HCT116 (cell line): ENCODE data around the gene IZUMO1. TPM values are rescaled to one million over a fixed set of nuclear protein-coding genes. Genes with fewer than 3 reads are reported as not detected.

Experiments used
- ATAC-seq: fragments of 200-7000 bp; cut with Tn5 transposase; 2 replicates; pipeline ENCODE4 v1.9.1; 2020; ENCODE audit warnings: mild to moderate bottlenecking, moderate library complexity
- BruUV-seq: library from RNA; stranded (reverse); fragments of 400-500 nt; replicated peaks from 2 replicates; lab custom pipeline; 2021; lab: Mats Ljungman, UMichigan
- CTCF ChIA-PET: fragments of 300-600 bp; sonication (Branson Sonifier 250); formaldehyde crosslinking; loops from one replicate; lab custom pipeline; 2021; ENCODE audit warnings: antibody characterized with exemption; lab: Charles Lee
- POLR2A ChIA-PET: fragments of 300-600, 350-600 bp; sonication (Branson Sonifier 250); formaldehyde crosslinking; loops from one replicate; lab custom pipeline; 2021; ENCODE audit warnings: antibody characterized with exemption; lab: Charles Lee
- RAD21 ChIA-PET, 2 experiments: fragments of 300-600 bp; sonication (Branson Sonifier 250); formaldehyde crosslinking; loops; one replicate each; lab custom pipeline; 2023; ENCODE audit warnings: low total read pairs in 2 of 2; ENCODE audit not compliant: uncharacterized antibody in 2 of 2, unreplicated experiment in 2 of 2, low non-redundant PET in 1 of 2; lab: Charles Lee
- DNase-seq: peaks from one replicate; pipeline ENCODE4 v3.0.0-alpha.2; 2010; ENCODE audit warnings: low read depth, low spot score
- H2AFZ ChIP-seq: fragments of 200-600 bp; shearing (Covaris generic), sonication (generic); 2 replicates; pipeline ENCODE4 v1.6.1; 2017; ENCODE audit warnings: low read depth, mixed run types, mixed read lengths, antibody characterized with exemption, low read length; ENCODE audit not compliant: poor library complexity, severe bottlenecking
- H3K27ac ChIP-seq: 2 replicates; pipeline ENCODE4 v1.5.1; 2012; ENCODE audit warnings: low read depth, low read length
- H3K27me3 ChIP-seq: fragments of 200-600 bp; sonication (generic); 2 replicates; pipeline ENCODE4 v1.6.1; 2016; ENCODE audit warnings: mixed run types, low read length, mixed read lengths; ENCODE audit not compliant: insufficient read depth
- H3K36me3 ChIP-seq, 2 experiments: fragments of 200-500 bp in 1 of 2; fragments of 200-600 bp in 1 of 2; sonication (Bioruptor generic) in 1 of 2; sonication (generic) in 1 of 2; 2 replicates each; pipeline versions ENCODE4 v1.5.1 to v1.6.1; 2014 to 2016; ENCODE audit warnings: low read length in 2 of 2, inconsistent platforms in 1 of 2, mixed read lengths in 1 of 2, mixed run types in 1 of 2; ENCODE audit not compliant: insufficient read depth in 2 of 2, control insufficient read depth in 1 of 2
- H3K4me1 ChIP-seq, 2 experiments: fragments of 200-600 bp in 1 of 2; sonication (generic) in 1 of 2; 2 replicates each; pipeline versions ENCODE4 v1.5.1 to v1.6.1; 2012 to 2017; ENCODE audit warnings: low read length in 2 of 2, inconsistent platforms in 1 of 2, mild to moderate bottlenecking in 1 of 2, mixed read lengths in 1 of 2, mixed run types in 1 of 2, moderate library complexity in 1 of 2; ENCODE audit not compliant: insufficient read depth in 2 of 2, control insufficient read depth in 1 of 2
- H3K4me2 ChIP-seq: fragments of 200-600 bp; sonication (generic); 2 replicates; pipeline ENCODE4 v1.6.1; 2017; ENCODE audit warnings: mixed run types, low read length, mixed read lengths
- H3K4me3 ChIP-seq, 2 experiments: fragments of 200-600 bp in 1 of 2; sonication (generic) in 1 of 2; replicated peaks in 1 of 2; 2 replicates each; pipeline ENCODE4 v1.5.1; 2011 to 2016; ENCODE audit warnings: low read length in 2 of 2, control low read depth in 1 of 2, low read depth in 1 of 2, mild to moderate bottlenecking in 1 of 2, mixed read lengths in 1 of 2, mixed run types in 1 of 2
- H3K79me2 ChIP-seq: fragments of 200-600 bp; sonication (generic); 2 replicates; pipeline ENCODE4 v1.6.1; 2017; ENCODE audit warnings: mild to moderate bottlenecking, mixed run types, low read length, moderate library complexity, mixed read lengths; ENCODE audit not compliant: insufficient read depth
- H3K9ac ChIP-seq: fragments of 200-600 bp; sonication (generic); 2 replicates; pipeline ENCODE4 v1.6.1; 2016; ENCODE audit warnings: low read length, mixed read lengths
- H3K9me2 ChIP-seq: fragments of 200-600 bp; sonication (generic), shearing (Covaris generic); 2 replicates; pipeline ENCODE4 v1.6.1; 2017; ENCODE audit warnings: mixed run types, mild to moderate bottlenecking, moderate library complexity; ENCODE audit not compliant: insufficient read depth
- H3K9me3 ChIP-seq, 2 experiments: fragments of 200-500 bp in 1 of 2; fragments of 200-600 bp in 1 of 2; sonication (Bioruptor generic) in 1 of 2; sonication (generic) in 1 of 2; 2 replicates each; pipeline ENCODE4 v1.6.1; 2014 to 2017; ENCODE audit warnings: low read length in 2 of 2, mixed read lengths in 2 of 2, inconsistent platforms in 1 of 2, low read depth in 1 of 2, mild to moderate bottlenecking in 1 of 2, mixed run types in 1 of 2, moderate library complexity in 1 of 2; ENCODE audit not compliant: control insufficient read depth in 1 of 2, insufficient read depth in 1 of 2
- H4K20me1 ChIP-seq: fragments of 200-600 bp; sonication (generic), shearing (Covaris generic); 2 replicates; pipeline ENCODE4 v1.6.1; 2017; ENCODE audit warnings: mixed run types, mild to moderate bottlenecking, moderate library complexity; ENCODE audit not compliant: insufficient read depth
- CEBPB ChIP-seq: IDR thresholded peaks from 2 replicates; pipeline ENCODE4 v1.6.1; 2012; ENCODE audit warnings: low read depth
- JUND ChIP-seq: IDR thresholded peaks from 2 replicates; pipeline ENCODE4 v1.6.1; 2012
- POLR2AphosphoS5 ChIP-seq: IDR thresholded peaks from 2 replicates; pipeline ENCODE4 v1.6.1; 2011; ENCODE audit warnings: mild to moderate bottlenecking, low read depth, low read length, moderate library complexity
- RAD21 ChIP-seq: IDR thresholded peaks from 2 replicates; pipeline ENCODE4 v1.6.1; 2012; ENCODE audit warnings: low read depth, mild to moderate bottlenecking
- ZNF274 ChIP-seq: fragments of 200-500 bp; sonication (Bioruptor generic); IDR thresholded peaks from 2 replicates; pipeline ENCODE4 v1.6.1; 2014; ENCODE audit warnings: mild to moderate bottlenecking, low read depth, low read length, inconsistent platforms
- intact Hi-C: fragments of 100-400 bp; cut with micrococcal nuclease; formaldehyde crosslinking; loops from 2 replicates; pipeline ENCODE4 v1.10.0; 2022
- total RNA-seq: library from RNA; stranded (reverse); gene quantifications from one replicate; pipeline ENCODE4 v1.2.1, GENCODE V29; 2021; ENCODE audit not compliant: unreplicated experiment
- TF ChIP-seq, protein P1 (sequence below): IDR thresholded peaks from 2 replicates; pipeline ENCODE4 v1.6.1; 2011; ENCODE audit warnings: mild to moderate bottlenecking, low read length, moderate library complexity; ENCODE audit not compliant: insufficient replicate concordance; ENCODE audit errors: extremely low read depth
- TF ChIP-seq, protein P2 (sequence below): IDR thresholded peaks from 2 replicates; pipeline ENCODE4 v1.6.1; 2012; ENCODE audit warnings: low read depth

The IZUMO1 gene
- total RNA-seq, 1 experiment from 2014 or later, result 1.7 TPM

DNA sequence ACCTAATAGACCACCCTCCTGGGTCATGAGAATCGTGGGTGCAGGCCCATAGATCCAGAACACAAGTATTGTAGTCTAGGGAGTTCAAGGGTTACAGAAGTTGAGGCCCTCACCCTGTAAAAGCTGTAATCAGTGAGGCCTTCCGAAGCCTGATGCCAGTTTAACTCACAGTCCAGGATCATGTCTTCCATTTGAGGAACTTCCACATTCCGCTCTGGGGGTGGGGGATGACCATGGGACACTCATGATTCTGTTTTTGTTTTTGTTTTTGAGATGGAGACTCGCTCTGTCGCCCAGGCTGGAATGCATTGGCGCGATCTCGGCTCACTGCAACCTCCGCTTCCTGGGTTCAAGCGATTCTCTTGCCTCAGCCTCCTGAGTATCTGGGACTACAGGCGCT is 4.6 kb downstream of the IZUMO1 start (continued):
- TF ChIP-seq, protein P1, sequence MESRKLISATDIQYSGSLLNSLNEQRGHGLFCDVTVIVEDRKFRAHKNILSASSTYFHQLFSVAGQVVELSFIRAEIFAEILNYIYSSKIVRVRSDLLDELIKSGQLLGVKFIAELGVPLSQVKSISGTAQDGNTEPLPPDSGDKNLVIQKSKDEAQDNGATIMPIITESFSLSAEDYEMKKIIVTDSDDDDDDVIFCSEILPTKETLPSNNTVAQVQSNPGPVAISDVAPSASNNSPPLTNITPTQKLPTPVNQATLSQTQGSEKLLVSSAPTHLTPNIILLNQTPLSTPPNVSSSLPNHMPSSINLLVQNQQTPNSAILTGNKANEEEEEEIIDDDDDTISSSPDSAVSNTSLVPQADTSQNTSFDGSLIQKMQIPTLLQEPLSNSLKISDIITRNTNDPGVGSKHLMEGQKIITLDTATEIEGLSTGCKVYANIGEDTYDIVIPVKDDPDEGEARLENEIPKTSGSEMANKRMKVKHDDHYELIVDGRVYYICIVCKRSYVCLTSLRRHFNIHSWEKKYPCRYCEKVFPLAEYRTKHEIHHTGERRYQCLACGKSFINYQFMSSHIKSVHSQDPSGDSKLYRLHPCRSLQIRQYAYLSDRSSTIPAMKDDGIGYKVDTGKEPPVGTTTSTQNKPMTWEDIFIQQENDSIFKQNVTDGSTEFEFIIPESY, result no peak
- TF ChIP-seq, protein P2, sequence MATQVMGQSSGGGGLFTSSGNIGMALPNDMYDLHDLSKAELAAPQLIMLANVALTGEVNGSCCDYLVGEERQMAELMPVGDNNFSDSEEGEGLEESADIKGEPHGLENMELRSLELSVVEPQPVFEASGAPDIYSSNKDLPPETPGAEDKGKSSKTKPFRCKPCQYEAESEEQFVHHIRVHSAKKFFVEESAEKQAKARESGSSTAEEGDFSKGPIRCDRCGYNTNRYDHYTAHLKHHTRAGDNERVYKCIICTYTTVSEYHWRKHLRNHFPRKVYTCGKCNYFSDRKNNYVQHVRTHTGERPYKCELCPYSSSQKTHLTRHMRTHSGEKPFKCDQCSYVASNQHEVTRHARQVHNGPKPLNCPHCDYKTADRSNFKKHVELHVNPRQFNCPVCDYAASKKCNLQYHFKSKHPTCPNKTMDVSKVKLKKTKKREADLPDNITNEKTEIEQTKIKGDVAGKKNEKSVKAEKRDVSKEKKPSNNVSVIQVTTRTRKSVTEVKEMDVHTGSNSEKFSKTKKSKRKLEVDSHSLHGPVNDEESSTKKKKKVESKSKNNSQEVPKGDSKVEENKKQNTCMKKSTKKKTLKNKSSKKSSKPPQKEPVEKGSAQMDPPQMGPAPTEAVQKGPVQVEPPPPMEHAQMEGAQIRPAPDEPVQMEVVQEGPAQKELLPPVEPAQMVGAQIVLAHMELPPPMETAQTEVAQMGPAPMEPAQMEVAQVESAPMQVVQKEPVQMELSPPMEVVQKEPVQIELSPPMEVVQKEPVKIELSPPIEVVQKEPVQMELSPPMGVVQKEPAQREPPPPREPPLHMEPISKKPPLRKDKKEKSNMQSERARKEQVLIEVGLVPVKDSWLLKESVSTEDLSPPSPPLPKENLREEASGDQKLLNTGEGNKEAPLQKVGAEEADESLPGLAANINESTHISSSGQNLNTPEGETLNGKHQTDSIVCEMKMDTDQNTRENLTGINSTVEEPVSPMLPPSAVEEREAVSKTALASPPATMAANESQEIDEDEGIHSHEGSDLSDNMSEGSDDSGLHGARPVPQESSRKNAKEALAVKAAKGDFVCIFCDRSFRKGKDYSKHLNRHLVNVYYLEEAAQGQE, result no peak
- TF ChIP-seq ZNF274, result no peak
- TF ChIP-seq CEBPB, result no peak
- no peak for TF ChIP-seq RAD21
- TF ChIP-seq, all 23 proteins: peak for 0

DNA sequence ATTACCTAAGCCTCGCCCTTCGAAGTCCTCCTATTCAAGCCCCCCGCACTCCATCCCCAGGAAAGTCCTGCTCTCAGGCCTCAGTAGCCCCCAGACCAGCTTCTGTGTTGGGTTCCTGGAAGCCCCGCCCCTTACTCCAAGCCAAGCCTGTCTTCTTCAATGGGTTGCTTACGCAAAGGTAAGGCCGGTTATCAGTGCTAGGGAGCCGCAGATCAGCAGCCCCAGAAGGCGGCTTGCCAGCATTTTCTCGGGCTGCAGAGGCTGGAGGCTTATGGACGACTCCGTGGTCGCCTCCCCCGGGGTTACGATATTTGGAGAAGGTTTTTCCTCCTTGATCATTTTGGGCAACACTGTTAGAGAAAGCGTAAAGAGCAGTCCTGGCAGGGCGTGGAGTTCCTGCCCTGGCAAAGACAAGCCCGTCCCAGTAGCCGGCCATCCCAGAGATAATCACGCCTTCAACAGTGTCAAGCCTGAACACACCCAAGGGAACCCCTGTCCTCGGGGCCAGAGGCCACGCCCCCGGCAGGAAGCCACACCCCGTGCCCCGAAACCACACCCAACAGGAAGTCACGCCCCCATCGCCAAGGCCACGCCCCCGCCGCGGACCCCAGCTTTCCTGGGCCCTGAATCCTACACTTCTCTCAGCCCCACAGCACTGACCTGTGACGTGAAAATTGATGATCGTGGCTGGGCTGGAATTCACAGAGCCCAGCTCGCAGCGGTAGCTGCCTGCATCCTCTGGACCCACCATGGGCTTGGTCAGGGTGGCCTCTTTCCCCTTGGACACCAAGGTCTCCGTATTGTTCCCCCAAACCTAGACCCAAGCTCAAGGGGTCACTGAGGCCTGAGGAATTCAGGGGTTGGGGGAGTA is 5.3 kb downstream of the IZUMO1 start:
- RAD21 ChIA-PET, result interaction anchor here in 1 of 2 experiments (1.2 kb wide), 1 partner anchor 95 kb away, joined by 3 read pairs; the partner anchor contains the start of gene CA11
- no TSS peak for BruUV-seq
- H3K79me2 ChIP-seq, result no peaks in the 10 kb centered on the region
- no peak overlapping the region for H2AFZ ChIP-seq
- H3K9ac ChIP-seq, result no peak overlapping the region
- CTCF ChIA-PET, result no interaction called here
- no peaks in the 10 kb centered on the region for H4K20me1 ChIP-seq
- no peak overlapping the region for H3K4me3 ChIP-seq
- POLR2A ChIA-PET, result no interaction called here
- H3K4me2 ChIP-seq, result peak overlapping the region; percentile 42
- no peaks in the 10 kb centered on the region for H3K9me3 ChIP-seq
- no peak for DNase-seq
- peak; percentile 51 for ATAC-seq
- intact Hi-C loops, result no loop called here
- H3K27ac ChIP-seq, result peak overlapping the region; percentile 38; the same call in 1 of the 2 replicates
- TF ChIP-seq, protein P2, result no peak
- TF ChIP-seq POLR2AphosphoS5, result 0 out of 2 replicates have a peak, but pooled peaks have one; percentile 39
- TF ChIP-seq JUND, result no peak
- H3K27me3 ChIP-seq, result no peaks in the 10 kb centered on the region
- no peaks in the 10 kb centered on the region for H3K36me3 ChIP-seq
- peaks cover 25 to 40% of the 10 kb centered on the region in 2 experiments for H3K4me1 ChIP-seq
- no peaks in the 10 kb centered on the region for H3K9me2 ChIP-seq
